ENCODE data around the gene NRF1.

Gene NRF1

DNA sequence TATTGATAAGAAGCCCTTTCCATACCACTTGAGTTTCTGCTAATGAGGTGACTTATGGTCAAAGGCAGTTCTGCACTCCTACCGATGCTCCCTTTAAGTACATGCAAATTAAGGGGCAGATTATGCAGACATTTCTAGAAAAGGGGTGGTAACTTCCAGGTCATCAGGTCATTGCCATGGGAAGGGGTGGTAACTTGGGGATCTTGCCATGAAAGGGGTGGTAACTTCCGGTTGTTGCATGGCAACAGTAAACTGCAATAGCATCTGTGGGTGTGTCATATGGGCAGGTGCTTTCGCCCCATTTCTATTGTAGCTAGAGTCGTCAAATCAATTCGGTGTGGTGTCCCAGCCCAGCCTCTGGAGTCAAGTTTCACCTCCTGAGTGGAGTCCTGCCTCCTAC is 190.4 kb downstream of the NRF1 start:
- no peak for DNase-seq (ENCODE audit: low read depth in 2 of 2)

DNA sequence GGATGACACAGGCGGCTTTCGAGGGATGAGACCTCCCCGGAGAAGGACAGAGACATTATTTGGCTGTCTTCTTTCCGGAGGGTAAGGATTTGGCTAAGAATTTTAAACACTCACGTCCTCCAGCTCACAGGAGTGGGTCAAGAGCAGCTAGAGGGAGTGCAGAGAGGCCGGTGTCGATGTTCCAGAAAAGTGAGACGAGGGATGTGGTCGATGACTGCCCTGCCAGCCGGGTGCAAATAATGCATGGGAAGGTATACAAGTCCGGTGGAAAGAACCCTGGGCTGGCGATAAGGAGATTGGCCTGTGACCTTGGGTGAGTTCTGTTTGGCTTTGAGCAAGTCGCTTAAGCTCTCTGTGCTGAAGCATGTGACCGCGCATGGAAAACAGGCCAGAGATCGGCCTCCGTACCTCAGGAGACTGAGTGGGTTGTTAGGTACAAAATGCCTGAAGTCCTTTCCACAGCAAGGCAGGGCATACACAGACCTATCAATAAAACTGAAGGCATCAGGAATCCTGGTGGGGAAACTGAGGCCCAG is 192.1 kb downstream of the NRF1 start:
- no peak for DNase-seq (ENCODE audit: low read depth in 2 of 2)

DNA sequence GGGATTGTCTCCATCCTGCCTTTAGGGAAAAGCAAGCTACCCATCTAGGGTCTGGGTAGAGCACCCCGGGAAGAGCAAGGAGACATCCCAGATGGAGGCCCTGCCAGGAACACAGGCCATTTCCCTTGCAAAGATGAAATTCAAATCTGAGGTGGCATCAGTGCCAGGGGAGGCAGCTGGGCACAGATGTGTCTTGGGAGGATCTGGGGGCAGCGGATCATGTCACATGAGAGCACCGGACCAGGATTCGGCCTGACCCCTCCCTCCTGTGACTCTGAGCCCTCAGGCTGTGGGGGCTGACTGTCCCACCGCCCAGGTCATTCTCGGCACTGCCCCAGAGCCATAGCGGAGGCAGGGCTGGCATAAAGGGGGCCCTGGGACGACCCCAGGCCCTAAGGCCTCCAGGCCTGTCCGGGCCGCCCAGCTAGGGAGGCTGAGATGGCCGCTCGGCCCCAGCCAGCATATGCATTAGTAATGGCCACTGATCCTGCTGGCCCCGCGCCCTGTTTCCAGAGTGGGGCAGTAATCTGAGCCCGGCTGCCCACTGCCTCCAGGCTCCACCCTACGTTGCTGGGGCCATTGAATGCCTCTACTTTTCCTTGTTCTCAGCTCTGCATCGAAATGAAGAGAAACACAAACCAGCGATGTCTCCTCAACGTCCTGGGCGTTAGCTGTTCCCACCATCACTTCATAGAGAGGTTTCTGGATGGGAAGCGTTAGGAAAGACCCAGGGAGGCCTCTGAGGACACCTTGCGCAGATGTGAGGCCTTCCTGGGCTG is 192.8 kb downstream of the NRF1 start:
- DNase-seq (ENCODE audit: low read depth in 2 of 2), result no peak

DNA sequence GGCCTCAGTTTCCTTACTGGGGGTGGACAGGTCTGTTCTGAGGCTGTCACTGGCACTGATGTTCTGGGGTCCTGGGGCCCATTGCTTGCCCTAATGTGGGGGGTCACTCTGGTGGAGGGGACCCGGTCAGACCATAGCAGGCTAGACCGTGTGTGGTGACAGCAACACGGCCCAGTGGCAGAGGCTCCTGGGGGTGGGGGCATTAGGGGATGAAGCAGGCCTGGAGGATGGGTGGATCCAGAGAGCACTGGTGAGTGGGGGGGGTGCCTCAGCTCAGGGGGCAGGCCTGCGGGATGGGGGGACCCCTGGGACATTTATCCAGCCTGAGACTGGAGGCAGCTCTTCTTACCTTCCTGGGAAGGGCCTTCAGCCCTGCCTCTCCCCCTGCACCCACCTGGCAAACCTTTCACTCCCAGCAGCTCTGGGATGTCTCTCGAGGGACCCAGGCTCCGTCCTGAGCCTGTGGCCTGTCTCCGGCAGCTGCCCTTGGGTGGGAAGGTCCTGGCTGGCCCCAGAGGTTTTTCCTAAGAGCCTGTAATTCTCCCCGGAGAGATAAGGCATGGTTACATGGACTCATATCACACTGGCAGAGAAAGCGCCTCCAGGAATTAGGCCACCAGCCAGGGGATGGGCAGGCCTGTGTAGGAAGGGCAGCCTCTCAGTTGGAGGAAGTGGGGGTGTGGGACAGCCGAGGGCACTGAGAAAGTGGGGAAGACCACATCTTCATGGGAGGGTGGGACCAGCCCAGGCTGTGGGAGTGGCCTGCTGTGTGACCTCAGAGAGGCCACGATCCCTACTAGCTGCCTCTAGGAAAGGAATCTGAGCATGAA is 193.6 kb downstream of the NRF1 start:
- no peak for DNase-seq (ENCODE audit: low read depth in 2 of 2)

Data from fibroblast of skin of left quadriceps (primary cell).